GM12801 (cell line): ENCODE data around the gene ATP2A1.

Experiments used
- CTCF ChIP-seq: IDR thresholded peaks from one replicate; pipeline ENCODE4 v1.5.1; 2011; ENCODE audit warnings: control low read depth; ENCODE audit not compliant: insufficient read length; ENCODE audit errors: extremely low read depth

ATP2A1 gene

GRCh38 chr16:28873543-28874201, 4.6 kb upstream of the ATP2A1 start:
- TF ChIP-seq CTCF = no peak

- TF ChIP-seq CTCF = no peak
Observed at GRCh38 chr16:28874406-28874805, 3.9 kb upstream of the ATP2A1 start.

- TF ChIP-seq CTCF = no peak
Observed at GRCh38 chr16:28875134-28876018, 2.9 kb upstream of the ATP2A1 start.

GRCh38 chr16:28876019-28876659, 2.1 kb upstream of the ATP2A1 start:
- TF ChIP-seq CTCF = no peak

GRCh38 chr16:28876973-28877654, 1.2 kb upstream of the ATP2A1 start:
- TF ChIP-seq CTCF = no peak

GRCh38 chr16:28877655-28878000, 660 bp upstream of the ATP2A1 start:
- TF ChIP-seq CTCF = no peak
